HG02642 (cell line): ENCODE data around the gene RGPD8.
"Not testable (repeated sequence)": the region's sequence is repeated elsewhere in the genome, so short reads cannot be mapped to it uniquely, and the experiment has no call there.

Experiments
- ATAC-seq: cut with Tn5 transposase; IDR thresholded peaks from one replicate; pipeline ENCODE4 v1.9.1; 2021; ENCODE audit warnings: mild to moderate bottlenecking; ENCODE audit not compliant: unreplicated experiment, poor library complexity

The RGPD8 gene

GRCh38 chr2:112433480-112433879 lies at the start of gene RGPD8:
Gene RGPD8, minus strand, starts transcription at chr2:112433645. Its CDS starts 192 bp downstream, at chr2:112433453.
- peak; percentile 99 for ATAC-seq

GRCh38 chr2:112483042-112483473 lies 49.6 kb upstream of the RGPD8 start:
- no peak for ATAC-seq

GRCh38 chr2:112482309-112483041 lies 49.0 kb upstream of the RGPD8 start:
- ATAC-seq, result peak; percentile 10

- peak; percentile 79 for ATAC-seq
Observed at GRCh38 chr2:112481528-112482233, 48.2 kb upstream of the RGPD8 start, which contains the start of gene TTL. Gene TTL, plus strand, starts transcription at chr2:112482156. Its CDS starts 189 bp downstream, at chr2:112482345.

GRCh38 chr2:112481050-112481527 lies 47.6 kb upstream of the RGPD8 start:
- peak; percentile 70 for ATAC-seq

- no peak for ATAC-seq
Observed at GRCh38 chr2:112480530-112481049, 47.1 kb upstream of the RGPD8 start.

- no peak for ATAC-seq
Observed at GRCh38 chr2:112476434-112476833, 43.0 kb upstream of the RGPD8 start.

GRCh38 chr2:112474844-112475486 lies 41.5 kb upstream of the RGPD8 start:
- no peak for ATAC-seq

- no peak for ATAC-seq
Observed at GRCh38 chr2:112472547-112473263, 39.3 kb upstream of the RGPD8 start.

GRCh38 chr2:112465382-112465781 lies 31.9 kb upstream of the RGPD8 start:
- no peak for ATAC-seq

GRCh38 chr2:112463256-112463655 lies 29.8 kb upstream of the RGPD8 start:
- no peak for ATAC-seq

GRCh38 chr2:112462178-112462577 lies 28.7 kb upstream of the RGPD8 start:
- no peak for ATAC-seq

GRCh38 chr2:112459372-112459771 lies 25.9 kb upstream of the RGPD8 start:
- ATAC-seq, result no peak

- ATAC-seq, result no peak
Observed at GRCh38 chr2:112454586-112454985, 21.1 kb upstream of the RGPD8 start.

- no peak for ATAC-seq
Observed at GRCh38 chr2:112451317-112451716, 17.9 kb upstream of the RGPD8 start.

GRCh38 chr2:112449854-112450253 lies 16.4 kb upstream of the RGPD8 start:
- no peak for ATAC-seq

- not testable (repeated sequence) for ATAC-seq
Observed at GRCh38 chr2:112444256-112444655, 10.8 kb upstream of the RGPD8 start.

- ATAC-seq, result not testable (repeated sequence)
Observed at GRCh38 chr2:112438603-112439261, 5.3 kb upstream of the RGPD8 start.

GRCh38 chr2:112437405-112437831 lies 4.0 kb upstream of the RGPD8 start:
- ATAC-seq, result not testable (repeated sequence)
